GM04504 (cell line): ENCODE results near the gene PTPRE.

Experiments used
- DNase-seq: peaks from one replicate; pipeline ENCODE4 v3.0.0-alpha.2; 2012; ENCODE audit warnings: low read depth

PTPRE gene

GRCh38 chr10:128095753-128096469 lies 189.0 kb downstream of the PTPRE start:
- DNase-seq, result no peak

- DNase-seq, result peak; percentile 68
Measured at GRCh38 chr10:128096486-128097199, 189.7 kb downstream of the PTPRE start.

- no peak for DNase-seq
Measured at GRCh38 chr10:128097783-128098182, 190.9 kb downstream of the PTPRE start.

- DNase-seq, result no peak
Measured at GRCh38 chr10:128098631-128099030, 191.7 kb downstream of the PTPRE start.

- DNase-seq, result no peak
Measured at GRCh38 chr10:128099901-128100300, 193.0 kb downstream of the PTPRE start.

- DNase-seq, result no peak
Measured at GRCh38 chr10:128101901-128102300, 195.0 kb downstream of the PTPRE start.

- no peak for DNase-seq
Measured at GRCh38 chr10:128102480-128103228, 195.8 kb downstream of the PTPRE start.

GRCh38 chr10:128103229-128103714 lies 196.4 kb downstream of the PTPRE start:
- DNase-seq, result no peak

GRCh38 chr10:128105383-128105782 lies 198.5 kb downstream of the PTPRE start:
- no peak for DNase-seq

GRCh38 chr10:128109707-128110106 lies 202.8 kb downstream of the PTPRE start:
- DNase-seq, result no peak

GRCh38 chr10:128110339-128110738 lies 203.4 kb downstream of the PTPRE start:
- no peak for DNase-seq

- no peak for DNase-seq
Measured at GRCh38 chr10:128111696-128112095, 204.8 kb downstream of the PTPRE start.

GRCh38 chr10:128113026-128113425 lies 206.1 kb downstream of the PTPRE start:
- DNase-seq, result no peak

GRCh38 chr10:128114901-128115300 lies 208.0 kb downstream of the PTPRE start:
- DNase-seq, result no peak

GRCh38 chr10:128115356-128115755 lies 208.5 kb downstream of the PTPRE start:
- DNase-seq, result no peak

GRCh38 chr10:128116187-128116586 lies 209.3 kb downstream of the PTPRE start:
- no peak for DNase-seq

- no peak for DNase-seq
Measured at GRCh38 chr10:128116851-128117615, 210.1 kb downstream of the PTPRE start.

GRCh38 chr10:128121750-128122412 lies 215.0 kb downstream of the PTPRE start:
- DNase-seq, result no peak

- no peak for DNase-seq
Measured at GRCh38 chr10:128122931-128123330, 216.0 kb downstream of the PTPRE start.

GRCh38 chr10:128123846-128124245 lies 216.9 kb downstream of the PTPRE start:
- no peak for DNase-seq

- no peak for DNase-seq
Measured at GRCh38 chr10:128124813-128125403, 218.0 kb downstream of the PTPRE start.
